GM18498 (cell line): ENCODE measurements around the gene SORBS1.

Experiments
- ATAC-seq: cut with Tn5 transposase; IDR thresholded peaks from one replicate; pipeline ENCODE4 v1.9.1; 2021; ENCODE audit warnings: mild to moderate bottlenecking, moderate library complexity; ENCODE audit not compliant: unreplicated experiment

SORBS1 gene

GRCh38 chr10:95279042-95279820 is 281.9 kb downstream of the SORBS1 start:
- peak; percentile 54 for ATAC-seq

- no peak for ATAC-seq
Measured at GRCh38 chr10:95278061-95278988, 282.8 kb downstream of the SORBS1 start.

- no peak for ATAC-seq
Measured at GRCh38 chr10:95277614-95278013, 283.6 kb downstream of the SORBS1 start.

GRCh38 chr10:95277201-95277570 is 284.0 kb downstream of the SORBS1 start:
- no peak for ATAC-seq

- no peak for ATAC-seq
Measured at GRCh38 chr10:95276367-95277200, 284.6 kb downstream of the SORBS1 start.

DNA sequence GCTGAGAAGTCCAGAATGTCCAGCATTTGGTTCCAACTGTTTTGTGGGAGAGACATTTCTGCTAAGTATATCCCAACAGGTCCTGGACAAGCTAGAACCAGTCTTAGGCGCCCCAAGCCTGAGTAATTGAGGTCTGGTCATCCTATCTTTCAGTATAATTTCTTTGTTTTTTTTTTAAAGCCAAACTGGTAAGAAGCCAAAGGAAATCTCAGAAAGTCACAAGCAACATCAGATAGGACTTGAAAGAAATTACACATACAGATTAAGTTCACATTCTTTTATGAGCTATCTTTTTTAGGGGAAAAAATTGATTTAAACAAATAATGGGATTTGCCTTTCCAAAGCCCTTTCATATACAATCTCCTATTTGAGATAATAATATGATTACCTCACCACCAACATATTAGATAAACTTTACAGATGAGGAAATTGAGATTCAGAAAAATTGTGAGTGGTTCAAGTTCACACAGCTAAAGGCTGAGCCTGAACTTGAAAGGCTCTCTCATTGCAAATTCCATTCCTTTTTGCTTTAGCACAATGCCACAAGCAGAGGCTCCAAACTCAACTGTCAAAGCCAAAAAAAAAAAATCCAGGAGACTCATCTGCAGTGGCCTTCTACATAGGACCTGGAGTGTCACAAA is 285.3 kb downstream of the SORBS1 start:
- no peak for ATAC-seq

DNA sequence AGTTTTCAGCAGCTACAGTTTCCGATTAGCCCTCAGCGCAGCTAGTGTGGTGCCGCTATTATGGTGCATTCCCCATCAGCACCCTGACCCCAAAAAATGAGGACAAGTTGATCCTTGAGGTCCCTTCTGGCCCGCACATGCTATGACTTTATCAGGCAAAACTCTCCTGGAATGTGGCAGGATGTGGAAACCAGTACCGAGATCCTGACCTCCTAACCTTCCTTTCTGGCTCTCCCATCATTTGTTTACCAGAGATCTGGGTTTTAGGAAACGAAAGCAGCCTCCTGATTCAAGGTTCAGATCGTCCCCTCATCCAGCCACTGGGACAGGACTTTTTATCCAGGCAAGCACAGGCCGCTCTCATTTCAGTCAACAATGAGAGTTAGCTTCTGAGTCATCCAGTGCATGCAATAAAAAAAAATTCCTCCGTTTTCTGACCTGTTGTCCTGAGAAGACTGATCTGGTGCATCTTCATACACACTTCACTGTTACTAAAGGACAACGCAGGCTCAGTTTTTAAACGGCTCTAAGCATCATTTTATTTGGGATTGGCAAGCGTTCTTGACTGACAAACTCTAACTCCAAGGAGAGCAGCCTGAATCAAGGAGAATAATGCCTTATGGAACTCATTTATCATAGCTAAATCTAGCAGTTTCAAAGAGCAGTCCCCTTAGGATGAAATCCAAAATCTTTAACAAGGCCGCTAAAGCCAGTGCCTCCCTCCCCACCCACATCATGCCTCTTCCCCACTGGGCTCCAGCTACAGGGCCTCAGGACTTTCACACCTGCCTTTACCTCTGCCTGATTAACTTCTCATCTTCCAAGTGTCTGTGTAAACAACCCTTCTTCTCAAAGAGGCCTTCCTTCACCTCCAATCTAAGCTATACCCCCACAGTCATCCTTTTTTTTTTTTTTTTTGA is 287.5 kb downstream of the SORBS1 start:
- no peak for ATAC-seq

- ATAC-seq: no peak
Measured at GRCh38 chr10:95268438-95268837, 292.7 kb downstream of the SORBS1 start.

DNA sequence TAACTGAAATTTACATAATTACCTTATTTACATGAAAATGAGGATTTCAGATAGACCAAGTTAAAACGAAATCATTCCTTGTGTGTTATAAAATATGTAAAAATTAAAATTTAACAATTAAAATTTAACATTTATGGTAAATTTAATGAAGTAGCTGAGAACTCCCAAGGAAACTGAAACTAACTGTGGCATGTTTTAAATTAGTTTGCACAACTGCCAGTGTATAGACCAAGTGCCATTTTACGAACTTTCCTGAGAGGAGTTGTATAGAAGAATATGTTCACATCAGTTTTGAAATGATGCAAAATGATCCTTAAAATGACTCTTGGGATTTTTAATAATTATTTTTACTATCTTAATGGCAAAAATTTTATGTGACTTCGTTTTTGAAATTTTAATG is 293.9 kb downstream of the SORBS1 start:
- ATAC-seq: no peak

DNA sequence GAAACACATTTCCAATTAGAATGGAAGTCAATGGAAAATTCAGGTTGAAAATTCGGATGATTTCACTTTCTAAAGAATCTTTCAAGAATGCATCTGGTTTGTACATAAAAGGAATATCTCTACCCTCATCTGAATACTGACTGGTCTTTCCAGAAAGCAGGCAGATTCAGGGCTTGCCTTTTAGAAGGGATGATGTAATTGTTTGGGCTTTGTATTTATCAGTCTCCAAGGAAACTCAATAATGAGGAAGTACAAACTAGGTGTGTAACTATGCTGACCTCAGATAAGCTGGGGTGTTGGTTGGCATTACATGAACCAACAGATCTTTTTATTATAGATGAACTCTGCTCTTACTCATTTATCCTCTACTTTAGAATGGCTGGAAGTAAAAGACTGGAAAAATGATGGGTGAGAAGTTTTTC is 294.5 kb downstream of the SORBS1 start:
- peak; percentile 90 for ATAC-seq

DNA sequence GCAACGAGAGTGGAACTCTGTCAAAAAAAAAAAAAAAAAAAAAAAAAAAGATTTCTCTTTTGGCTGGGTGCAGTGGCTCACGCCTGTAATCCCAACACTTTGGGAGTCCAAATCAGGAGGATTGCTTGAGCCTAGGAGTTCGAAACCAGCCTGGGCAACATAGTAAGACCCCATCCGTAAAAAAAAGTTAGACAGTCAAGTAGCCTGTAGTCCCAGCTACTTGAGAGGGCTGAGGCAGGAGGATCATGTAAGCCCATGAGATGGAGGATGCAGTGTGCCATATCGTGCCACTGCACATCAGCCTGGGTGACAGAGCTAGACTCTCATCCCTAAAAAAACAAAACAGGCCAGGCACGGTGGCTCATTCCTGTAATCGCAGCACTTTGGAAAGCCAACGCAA is 295.6 kb downstream of the SORBS1 start:
- ATAC-seq: no peak

GRCh38 chr10:95264227-95265051 is 296.7 kb downstream of the SORBS1 start:
- ATAC-seq: no peak

GRCh38 chr10:95263864-95264226 is 297.3 kb downstream of the SORBS1 start:
- no peak for ATAC-seq

DNA sequence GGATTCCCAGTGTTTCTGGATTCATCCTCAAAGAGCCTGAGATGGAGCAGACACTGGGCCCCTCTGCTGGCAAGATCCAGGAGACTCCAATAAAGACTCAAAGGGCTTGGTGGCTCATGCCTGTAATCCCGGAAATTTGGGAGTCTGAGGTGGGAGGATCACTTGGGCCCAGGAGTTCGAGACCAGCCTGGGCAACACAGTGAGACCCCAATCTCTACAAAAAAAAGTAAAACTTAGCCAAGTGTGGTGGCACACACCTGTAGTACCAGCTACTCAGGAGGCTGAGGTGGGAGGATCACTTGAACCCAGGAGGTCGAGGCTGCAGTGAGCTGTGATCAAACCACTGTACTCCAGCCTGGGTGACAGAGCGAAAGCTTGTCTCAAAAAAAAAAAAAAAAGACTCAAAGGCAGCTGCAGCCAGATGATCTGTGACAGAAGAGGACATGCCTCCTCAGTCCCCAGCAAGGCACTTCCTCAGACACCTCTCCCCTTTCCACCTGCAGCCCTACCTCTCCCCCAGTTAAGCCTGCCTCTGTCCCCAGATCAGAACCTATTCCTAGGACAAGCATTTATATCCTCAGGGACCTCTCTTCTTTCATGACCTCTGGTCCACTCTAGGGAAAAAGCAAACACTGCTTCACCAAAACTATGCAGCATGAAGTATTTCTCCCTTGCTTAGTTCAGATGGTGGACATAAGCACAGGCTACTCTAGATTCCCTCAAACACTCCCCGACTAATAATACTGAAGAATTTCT is 298.2 kb downstream of the SORBS1 start:
- no peak for ATAC-seq

DNA sequence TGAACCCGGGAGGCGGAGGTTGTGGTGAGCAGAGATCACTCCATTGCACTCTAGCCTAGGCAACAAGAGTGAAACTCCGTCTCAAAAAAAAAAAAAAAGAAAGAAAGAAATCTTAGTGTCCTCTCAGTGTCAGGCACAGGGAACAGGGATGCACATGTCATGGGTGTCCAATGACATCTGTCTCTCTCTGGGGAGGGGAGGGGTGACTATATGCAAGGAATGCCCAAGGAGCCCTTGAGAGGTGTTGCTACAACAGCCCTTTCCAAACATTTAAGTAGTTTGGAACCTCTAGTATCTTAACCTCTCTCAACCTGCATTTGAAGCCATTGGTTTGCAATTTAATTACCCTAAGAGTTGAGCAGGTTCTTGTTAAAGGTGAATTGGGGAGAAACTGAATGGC is 299.2 kb downstream of the SORBS1 start:
- no peak for ATAC-seq
